Bronchial smooth muscle cell (primary cell): Measurements from ENCODE around the gene DERL2. TPM values are rescaled to one million over a fixed set of nuclear protein-coding genes. Genes with fewer than 3 reads are reported as not detected.

ENCODE experiments used
- total RNA-seq: library from RNA; depleted of rRNA; stranded (reverse); fragments of >200 nt; gene quantifications from 2 replicates; pipeline ENCODE4 v1.2.1, GENCODE V29; 2014

The DERL2 gene
- total RNA-seq, result 16.9 and 20.2 TPM in 2 replicates

GRCh38 chr17:5485270-5486205, at the start of gene DERL2:
DERL2 (minus strand) TSS chr17:5486178; CDS start chr17:5486161, 17 bp downstream.

GRCh38 chr17:5486206-5487124, 487 bp upstream of the DERL2 start, which contains the start of gene MIS12:
MIS12 (plus strand) TSS chr17:5486566; CDS start chr17:5488863, 2,297 bp downstream.

GRCh38 chr17:5438716-5439445, 47.1 kb downstream of the DERL2 start, which contains the start of gene C1QBP:
C1QBP (minus strand) TSS chr17:5439155; CDS start chr17:5439073, 82 bp downstream.

Other genes with a start within 250 kb of the DERL2 start
- 36.7 and 39.2 TPM in 2 replicates for gene RABEP1, start 203.9 kb downstream of the DERL2 start, total RNA-seq
- gene NUP88, start 66.5 kb downstream of the DERL2 start, total RNA-seq, result 39.2 and 48.9 TPM in 2 replicates
- 45.2 and 46.5 TPM in 2 replicates for gene RPAIN, start 66.0 kb downstream of the DERL2 start, total RNA-seq
- 131 and 157 TPM in 2 replicates for gene C1QBP, start 47.0 kb downstream of the DERL2 start, total RNA-seq
- gene DHX33, start 17.2 kb downstream of the DERL2 start, total RNA-seq, result 7.3 and 8.0 TPM in 2 replicates
- 5.8 and 9.1 TPM in 2 replicates for gene MIS12, start 388 bp upstream of the DERL2 start, total RNA-seq
- 22.2 and 38.1 TPM in 2 replicates for gene NLRP1, start 98.3 kb upstream of the DERL2 start, total RNA-seq